Activated effector memory CD4-positive, alpha-beta T cell treated with Interleukin-2 at 50 U/mL for 16 hours (primary cell): ENCODE results near the gene CNPY4.

Experiments used
- DNase-seq: peaks from one replicate; pipeline ENCODE4 v3.0.0-alpha.2; 2020

CNPY4 gene

GRCh38 chr7:100093054-100093453 is 26.4 kb upstream of the CNPY4 start:
- DNase-seq = no peak

GRCh38 chr7:100093498-100093897 is 25.9 kb upstream of the CNPY4 start:
- no peak for DNase-seq

- DNase-seq = no peak
These were observed 25.4 kb upstream of the CNPY4 start for GRCh38 chr7:100093925-100094486.

GRCh38 chr7:100095289-100095688 is 24.1 kb upstream of the CNPY4 start:
- DNase-seq = no peak

GRCh38 chr7:100095704-100096103 is 23.7 kb upstream of the CNPY4 start:
- DNase-seq = no peak

- no peak for DNase-seq
These were observed 20.5 kb upstream of the CNPY4 start for GRCh38 chr7:100098913-100099312.

GRCh38 chr7:100099452-100099851 is 20.0 kb upstream of the CNPY4 start:
- no peak for DNase-seq

- DNase-seq = peak; percentile 83
These were observed 18.9 kb upstream of the CNPY4 start for GRCh38 chr7:100100420-100101015.

GRCh38 chr7:100101016-100101862 is 18.2 kb upstream of the CNPY4 start, which contains the start of the genes AP4M1 and MCM7:
TSS of gene AP4M1 (plus strand) at chr7:100101643. CDS start at chr7:100101715, 72 bp downstream.
TSS of gene MCM7 (minus strand) at chr7:100101397. CDS start at chr7:100101294, 103 bp downstream.
- peak; percentile 93 for DNase-seq

- no peak for DNase-seq
These were observed 16.2 kb upstream of the CNPY4 start for GRCh38 chr7:100102950-100103840.

- no peak for DNase-seq
These were observed 13.9 kb upstream of the CNPY4 start for GRCh38 chr7:100105534-100105933.

- DNase-seq = no peak
These were observed 12.8 kb upstream of the CNPY4 start for GRCh38 chr7:100106633-100107032.

GRCh38 chr7:100107125-100107737 is 12.2 kb upstream of the CNPY4 start:
- DNase-seq = no peak

- no peak for DNase-seq
These were observed 11.5 kb upstream of the CNPY4 start for GRCh38 chr7:100107890-100108289.

GRCh38 chr7:100109521-100110163 is 9.8 kb upstream of the CNPY4 start:
- DNase-seq = no peak

GRCh38 chr7:100111156-100111555 is 8.3 kb upstream of the CNPY4 start:
- DNase-seq = no peak

- no peak for DNase-seq
These were observed 7.5 kb upstream of the CNPY4 start for GRCh38 chr7:100111914-100112313.

- DNase-seq = no peak
These were observed 4.4 kb upstream of the CNPY4 start for GRCh38 chr7:100115026-100115425.

GRCh38 chr7:100118388-100119071 is 904 bp upstream of the CNPY4 start:
- DNase-seq = no peak

- peak; percentile 70 for DNase-seq
These were observed 717 bp downstream of the CNPY4 start for GRCh38 chr7:100119970-100120732.

GRCh38 chr7:100120733-100121036 is 1.3 kb downstream of the CNPY4 start:
- no peak for DNase-seq
